HL-60 (cell line): ENCODE data around the gene NEGR1.

ENCODE experiments used
- DNase-seq, 2 experiments: peaks; one replicate each; pipeline ENCODE4 v3.0.0-alpha.2; 2010 to 2020; ENCODE audit warnings: low read depth in 1 of 2, low spot score in 1 of 2
- H3K27ac ChIP-seq: fragments of 250-450 bp; sonication (Bioruptor Pico); replicated peaks from 2 replicates; pipeline ENCODE4 v1.5.1; 2020; ENCODE audit warnings: mild to moderate bottlenecking, moderate library complexity
- H3K27me3 ChIP-seq: fragments of 250-450 bp; sonication (Bioruptor Pico); 2 replicates; pipeline ENCODE4 v1.5.1; 2021; ENCODE audit warnings: mild to moderate bottlenecking, moderate library complexity; ENCODE audit not compliant: insufficient read depth, poor library complexity, severe bottlenecking
- H3K4me3 ChIP-seq: replicated peaks from 2 replicates; pipeline ENCODE4 v1.5.1; 2011; ENCODE audit warnings: mild to moderate bottlenecking, control low read depth, low read length; ENCODE audit not compliant: insufficient read depth
- CTCF ChIP-seq: IDR thresholded peaks from one replicate; pipeline ENCODE4 v1.5.1; 2011; ENCODE audit warnings: low read length, control low read depth, inconsistent platforms; ENCODE audit not compliant: insufficient read depth
- GABPA ChIP-seq: IDR thresholded peaks from 2 replicates; pipeline ENCODE4 v1.6.1; 2012; ENCODE audit warnings: low read depth
- POLR2AphosphoS5 ChIP-seq: IDR thresholded peaks from 2 replicates; pipeline ENCODE4 v1.6.1; 2012; ENCODE audit warnings: low read depth
- REST ChIP-seq: IDR thresholded peaks from 2 replicates; pipeline ENCODE4 v1.6.1; 2012; ENCODE audit warnings: low read depth; ENCODE audit not compliant: insufficient replicate concordance
- SPI1 ChIP-seq: IDR thresholded peaks from 2 replicates; pipeline ENCODE4 v1.6.1; 2012; ENCODE audit warnings: low read depth, mild to moderate bottlenecking, borderline replicate concordance

NEGR1 gene

GRCh38 chr1:71706029-71706671 is 576.2 kb downstream of the NEGR1 start:
- no peaks in the 10 kb centered on the region for H3K27me3 ChIP-seq
- no peak for TF ChIP-seq REST
- no peak for TF ChIP-seq CTCF
- no peak for TF ChIP-seq POLR2AphosphoS5
- TF ChIP-seq SPI1, result no peak
- TF ChIP-seq GABPA, result no peak
- H3K4me3 ChIP-seq, result no peak overlapping the region
- no peak overlapping the region for H3K27ac ChIP-seq
- DNase-seq, result no peak

- DNase-seq, result no peak
- TF ChIP-seq POLR2AphosphoS5 (no peak), SPI1 (no peak), GABPA (no peak), CTCF (no peak), REST (no peak)
- H3K4me3 ChIP-seq, result no peak overlapping the region
- H3K27me3 ChIP-seq, result no peaks in the 10 kb centered on the region
- H3K27ac ChIP-seq, result no peak overlapping the region
Observed at GRCh38 chr1:71698186-71698585, 584.2 kb downstream of the NEGR1 start.

GRCh38 chr1:71695821-71696220 is 586.5 kb downstream of the NEGR1 start:
- no peak for DNase-seq
- TF ChIP-seq REST (no peak), CTCF (no peak), GABPA (no peak), SPI1 (no peak), POLR2AphosphoS5 (no peak)
- Histone ChIP-seq H3K4me3 (no peak overlapping the region), H3K27me3 (no peaks in the 10 kb centered on the region), H3K27ac (no peak overlapping the region)
